ENCODE measurements around the gene GDF2. TPM values are rescaled to one million over a fixed set of nuclear protein-coding genes. Genes with fewer than 3 reads are reported as not detected.

Gene GDF2
- total and polyA plus RNA-seq, 3 donors from 2014 or later = 0.19 to 0.39 TPM; not detected in 1

DNA sequence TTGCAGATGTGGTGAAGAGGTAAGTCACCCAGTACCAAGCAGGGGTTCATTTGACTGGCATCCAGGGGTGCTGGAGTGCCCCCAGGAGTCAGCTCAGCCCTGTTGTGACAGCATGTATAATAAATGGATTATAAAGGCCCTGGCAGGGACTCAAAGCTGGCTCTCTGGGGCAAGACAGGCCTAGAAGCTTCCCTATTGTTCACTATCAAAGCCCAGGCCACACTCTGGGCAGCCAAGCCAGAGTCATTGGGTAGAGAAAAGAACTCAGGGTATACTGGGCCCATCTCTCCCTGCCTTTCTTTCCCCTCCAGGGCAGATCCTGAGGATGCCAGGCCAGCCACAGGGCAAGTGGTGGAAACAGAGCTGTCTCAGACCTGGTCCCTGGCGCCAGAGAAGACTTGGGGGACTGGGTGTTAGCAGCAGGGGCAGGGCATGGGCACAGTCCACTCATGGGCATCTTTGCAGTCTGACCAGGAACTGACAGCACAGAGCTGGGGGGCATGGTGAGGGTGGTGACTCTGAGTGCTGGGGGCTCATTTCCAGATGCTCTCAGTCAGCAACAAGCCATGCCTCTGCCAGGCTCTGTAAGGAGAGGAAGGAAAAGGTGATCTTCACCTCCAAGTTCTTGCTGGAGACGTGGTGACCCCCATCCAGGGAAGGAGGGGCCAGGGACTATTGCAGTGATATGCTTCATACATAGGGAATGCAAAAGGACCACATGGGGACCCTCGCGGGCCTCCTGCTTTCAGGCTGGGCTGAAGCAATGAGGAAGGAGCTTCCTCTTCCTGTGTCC is 37.6 kb downstream of the GDF2 start:
- WGBS, 2 donors = 76 to 84% methylated on average over 3 to 4 of the region's 4 CpGs
- H3K27ac ChIP-seq = no peak overlapping the region
- H3K4me3 ChIP-seq = no peak overlapping the region
- H3K4me1 ChIP-seq = no peaks in the 10 kb centered on the region
- no peaks in the 10 kb centered on the region for H3K9me3 ChIP-seq
- no peak for DNase-seq
- intact Hi-C loops (cut with DNase I; ENCODE audit: low total_unique reads) = no loop called here
- no peak for TF ChIP-seq CTCF (IDR thresholded peaks at IDR 0.05)
- TF ChIP-seq POLR2A (IDR thresholded peaks at IDR 0.05) = no peak
- H3K36me3 ChIP-seq (ENCODE audit: low read depth, missing control alignments) = no peaks in the 10 kb centered on the region
- H3K27me3 ChIP-seq = no peaks in the 10 kb centered on the region

DNA sequence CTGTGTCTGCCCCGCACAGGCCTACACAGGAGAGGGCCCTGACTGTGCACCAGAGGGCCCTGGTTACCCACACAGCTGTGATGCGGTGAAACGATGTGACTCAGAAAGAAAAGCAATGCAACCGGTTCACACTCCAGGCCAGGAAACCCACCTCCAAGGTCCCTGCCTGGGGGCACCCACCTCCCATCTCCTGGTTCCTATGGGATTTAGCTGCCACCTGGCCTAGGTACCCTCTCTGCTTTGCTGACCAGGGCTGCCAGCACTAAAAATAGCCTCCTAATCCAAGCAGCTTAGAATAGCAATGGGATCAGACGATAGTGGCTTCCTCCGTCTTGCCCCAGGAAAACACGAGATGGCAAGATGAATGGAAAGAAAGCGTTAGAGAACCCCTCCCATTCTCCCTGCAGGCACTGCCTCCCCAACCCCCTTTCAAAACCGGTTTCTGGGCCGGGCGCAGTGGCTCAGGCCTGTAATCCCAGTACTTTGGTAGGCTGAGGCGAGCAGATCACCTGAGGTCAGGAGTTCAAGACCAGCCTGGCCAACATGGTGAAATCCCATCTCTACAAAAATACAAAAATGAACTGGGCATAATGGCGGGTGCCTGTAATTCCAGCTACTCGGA is 38.3 kb downstream of the GDF2 start:
- Histone ChIP-seq H3K27ac (no peak overlapping the region), H3K27me3 (no peaks in the 10 kb centered on the region), H3K4me1 (no peaks in the 10 kb centered on the region), H3K36me3 (ENCODE audit: low read depth, missing control alignments) (no peaks in the 10 kb centered on the region), H3K9me3 (no peaks in the 10 kb centered on the region), H3K4me3 (no peak overlapping the region)
- no peak for TF ChIP-seq POLR2A (IDR thresholded peaks at IDR 0.05)
- no peak for TF ChIP-seq CTCF (IDR thresholded peaks at IDR 0.05)
- intact Hi-C loops (cut with DNase I; ENCODE audit: low total_unique reads) = no loop called here
- WGBS, 2 donors = 91 to 96% methylated on average over 14 of the region's 14 CpGs
- no peak for DNase-seq

- no peak overlapping the region for H3K4me3 ChIP-seq
- H3K4me1 ChIP-seq = no peaks in the 10 kb centered on the region
- no peaks in the 10 kb centered on the region for H3K36me3 ChIP-seq (ENCODE audit: low read depth, missing control alignments)
- DNase-seq = peak; percentile 55
- H3K27ac ChIP-seq = no peak overlapping the region
- intact Hi-C loops (cut with DNase I; ENCODE audit: low total_unique reads) = no loop called here
- WGBS, 2 donors = 63 to 76% methylated on average over 9 of the region's 9 CpGs
- no peaks in the 10 kb centered on the region for H3K27me3 ChIP-seq
- H3K9me3 ChIP-seq = no peaks in the 10 kb centered on the region
- TF ChIP-seq POLR2A (IDR thresholded peaks at IDR 0.05) (no peak), CTCF (IDR thresholded peaks at IDR 0.05) (peak; percentile 10 to 66 (median 39))
These were observed 39.0 kb downstream of the GDF2 start for GRCh38 chr10:47361293-47361692.

DNA sequence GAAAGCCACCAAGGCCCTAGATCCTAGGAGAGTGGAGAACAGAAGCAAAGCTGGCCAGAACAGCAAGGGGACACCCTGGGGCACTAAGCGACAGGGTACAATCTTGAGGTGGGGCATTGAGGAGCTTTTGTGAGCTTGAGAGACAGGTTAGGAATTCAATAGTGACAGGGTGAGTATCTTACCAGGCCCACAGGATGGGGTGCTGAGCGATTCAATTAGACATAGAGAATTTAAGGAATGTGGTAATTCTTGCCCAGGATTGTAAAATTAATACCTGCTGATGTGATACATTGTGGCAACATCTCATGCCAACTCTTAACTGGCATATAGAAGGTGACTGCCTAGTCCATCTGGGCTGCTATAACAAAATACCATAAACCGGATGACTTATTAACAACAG is 39.9 kb downstream of the GDF2 start:
- Histone ChIP-seq H3K4me3 (no peak overlapping the region), H3K27me3 (no peaks in the 10 kb centered on the region), H3K4me1 (no peaks in the 10 kb centered on the region), H3K36me3 (ENCODE audit: low read depth, missing control alignments) (no peaks in the 10 kb centered on the region), H3K9me3 (no peaks in the 10 kb centered on the region), H3K27ac (no peak overlapping the region)
- no peak for DNase-seq
- intact Hi-C loops (cut with DNase I; ENCODE audit: low total_unique reads) = no loop called here
- WGBS, 2 donors = 94 to 95% methylated on average over 3 of the region's 3 CpGs
- TF ChIP-seq CTCF (IDR thresholded peaks at IDR 0.05) (no peak), POLR2A (IDR thresholded peaks at IDR 0.05) (no peak)

Measured in testis (tissue), 3 donors.